Jurkat, Clone E6-1 (cell line): Measurements from ENCODE around the gene ADAMTSL1.
"Not testable (repeated sequence)": the region's sequence is repeated elsewhere in the genome, so short reads cannot be mapped to it uniquely, and the experiment has no call there.

Experiments used
- DNase-seq: peaks from one replicate; pipeline ENCODE4 v3.0.0-alpha.2; 2011; ENCODE audit warnings: low read depth, low spot score
- H3K4me3 ChIP-seq: 2 replicates; pipeline ENCODE4 v1.5.1; 2011; ENCODE audit warnings: mild to moderate bottlenecking, low read length, control low read depth, moderate library complexity

ADAMTSL1 gene

GRCh38 chr9:18922161-18922885, 448.4 kb downstream of the ADAMTSL1 start:
- no peak for DNase-seq
- H3K4me3 ChIP-seq = no peak overlapping the region

DNA sequence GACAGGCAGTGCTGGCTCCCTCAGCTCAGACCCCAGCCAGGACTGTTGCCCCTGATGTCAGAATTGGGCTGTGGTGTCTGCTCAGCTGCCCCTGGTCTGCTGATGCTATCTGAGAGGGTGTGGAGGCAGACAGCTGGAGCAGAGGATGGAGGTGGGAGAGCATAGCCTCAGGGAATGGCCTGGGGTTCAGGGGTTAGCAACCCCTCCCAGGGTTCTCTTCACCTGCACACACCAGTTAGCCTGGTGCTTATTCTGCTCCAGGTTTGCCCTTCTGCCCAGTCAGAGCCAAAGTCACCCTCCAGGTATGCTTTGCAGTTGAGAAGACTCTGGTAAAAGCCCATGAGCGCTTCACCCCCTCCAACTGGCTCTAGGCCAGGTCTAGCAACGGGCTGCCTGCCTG, 449.2 kb downstream of the ADAMTSL1 start:
- no peak for DNase-seq
- no peak overlapping the region for H3K4me3 ChIP-seq

GRCh38 chr9:18923671-18924430, 449.9 kb downstream of the ADAMTSL1 start:
- no peak overlapping the region for H3K4me3 ChIP-seq
- no peak for DNase-seq

- DNase-seq = no peak
- no peak overlapping the region for H3K4me3 ChIP-seq
Measured at GRCh38 chr9:18925880-18926279, 451.9 kb downstream of the ADAMTSL1 start.

DNA sequence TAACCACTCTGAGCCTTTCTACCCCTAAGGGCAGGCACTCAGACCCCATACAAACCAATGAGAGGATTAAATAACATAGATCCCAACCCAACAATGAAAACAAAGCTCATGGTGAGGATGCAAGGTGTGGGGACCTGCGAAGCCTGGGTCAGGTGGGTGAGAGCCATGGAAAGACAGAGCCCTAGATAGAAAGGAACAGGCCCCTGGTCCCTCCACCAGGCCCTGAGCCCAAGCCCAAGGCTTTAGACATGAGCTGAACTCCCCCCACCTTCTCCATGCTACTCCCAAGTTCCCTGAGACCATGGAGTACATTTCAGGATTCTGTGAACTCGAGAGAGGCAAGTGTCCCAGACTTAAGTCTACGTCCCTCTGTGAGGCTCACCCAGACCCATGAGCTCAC, 452.6 kb downstream of the ADAMTSL1 start:
- no peak for DNase-seq
- H3K4me3 ChIP-seq = no peak overlapping the region

- no peak for DNase-seq
- H3K4me3 ChIP-seq = no peak overlapping the region
Measured at GRCh38 chr9:18928711-18929110, 454.8 kb downstream of the ADAMTSL1 start.

DNA sequence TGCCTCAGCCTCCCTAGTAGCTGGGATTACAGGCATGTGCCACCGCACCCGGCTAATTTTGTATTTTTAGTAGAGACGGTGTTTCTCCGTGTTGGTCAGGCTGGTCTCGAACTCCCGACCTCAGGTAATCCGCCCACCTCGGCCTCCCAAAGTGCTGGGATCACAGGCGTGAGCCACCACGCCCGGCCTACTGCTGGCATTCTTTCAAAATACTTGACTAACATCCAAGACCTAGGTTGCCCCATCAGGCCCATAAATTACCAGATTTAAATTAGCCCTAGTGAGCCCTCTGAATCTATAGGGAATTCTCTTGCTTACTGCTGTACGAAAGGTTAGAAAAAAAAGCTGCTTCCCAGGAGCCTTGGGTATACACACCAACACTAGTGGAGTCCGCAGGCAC, 456.7 kb downstream of the ADAMTSL1 start:
- not testable (repeated sequence) for H3K4me3 ChIP-seq, DNase-seq

DNA sequence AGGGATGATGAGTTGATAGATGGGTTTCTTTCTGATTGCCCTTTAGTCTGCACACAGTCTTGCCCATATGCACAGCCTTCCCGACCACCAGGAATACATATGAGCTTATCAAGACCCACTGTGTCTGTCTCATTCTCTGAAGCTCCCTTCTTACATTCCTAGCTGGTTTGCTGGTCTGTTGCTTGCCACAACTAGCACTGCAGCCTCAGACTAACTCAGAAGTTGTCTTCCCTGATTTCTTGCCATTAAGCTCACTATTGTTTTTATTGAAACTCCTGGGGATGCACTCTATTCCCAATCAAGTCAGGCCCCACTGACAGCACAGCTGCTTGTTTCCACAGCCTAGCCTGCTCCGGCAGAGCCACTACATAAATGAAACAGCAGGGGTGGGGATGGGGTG, 461.6 kb downstream of the ADAMTSL1 start:
- no peak for DNase-seq

GRCh38 chr9:18936094-18936871, 462.3 kb downstream of the ADAMTSL1 start:
- no peak for DNase-seq
- H3K4me3 ChIP-seq = no peak overlapping the region

More for the DNA sequence above, 461.6 kb downstream of the ADAMTSL1 start:
- H3K4me3 ChIP-seq = no peak overlapping the region

DNA sequence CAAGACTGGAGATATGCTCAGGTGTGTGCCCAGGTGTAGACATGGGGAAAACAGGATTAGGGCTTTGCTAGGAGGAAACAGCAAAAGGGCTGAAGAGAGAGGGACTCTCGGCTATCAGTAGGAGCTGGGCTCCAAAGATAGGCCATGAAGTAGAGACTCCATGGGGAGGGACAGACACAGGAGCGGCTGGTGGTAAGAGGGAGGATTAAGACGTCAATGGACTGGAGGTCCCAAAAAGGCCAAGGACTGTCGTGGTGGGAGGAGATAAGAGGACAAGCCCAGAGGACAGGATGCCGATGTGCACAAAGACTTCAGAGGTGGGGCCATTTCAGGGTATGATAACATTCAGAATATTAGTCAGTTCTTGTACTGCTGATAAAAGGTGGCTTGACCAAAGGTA, 466.0 kb downstream of the ADAMTSL1 start:
- DNase-seq = no peak
- H3K4me3 ChIP-seq = no peak overlapping the region

DNA sequence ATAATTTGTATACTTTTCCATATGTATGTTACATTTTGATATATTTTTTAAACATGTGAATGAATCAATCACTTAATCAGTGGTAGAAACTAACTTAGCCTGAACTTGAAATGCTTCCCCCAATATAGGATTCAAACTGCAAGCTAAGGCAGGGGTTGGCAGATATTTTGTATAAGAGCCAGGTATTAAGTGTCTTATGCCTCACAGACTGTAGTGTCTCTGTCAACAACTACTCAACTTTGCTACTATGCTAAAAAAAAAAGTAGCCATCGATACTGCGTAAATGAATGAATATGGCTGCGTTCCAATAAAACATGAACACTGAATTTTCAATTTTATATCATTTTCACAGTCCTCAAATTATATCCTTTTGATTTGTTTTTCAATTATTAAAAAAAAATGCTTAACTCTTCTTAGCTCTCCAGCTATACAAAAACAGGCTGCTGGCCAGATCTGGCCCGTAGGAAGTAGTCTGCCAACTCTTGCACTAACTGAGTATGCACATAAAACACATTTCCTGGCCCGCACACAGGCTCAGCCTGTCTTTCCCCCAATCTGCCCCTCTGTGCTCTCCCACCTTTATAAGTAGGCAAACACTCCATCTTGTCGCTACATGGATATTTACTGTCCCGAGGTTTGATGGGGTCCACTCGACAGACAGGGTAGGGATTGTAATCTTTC, 467.2 kb downstream of the ADAMTSL1 start:
- DNase-seq = no peak
- no peak overlapping the region for H3K4me3 ChIP-seq

- no peak for DNase-seq
- no peak overlapping the region for H3K4me3 ChIP-seq
Measured at GRCh38 chr9:18942801-18943200, 468.8 kb downstream of the ADAMTSL1 start.

GRCh38 chr9:18947892-18948339, 474.0 kb downstream of the ADAMTSL1 start:
- DNase-seq = no peak
- H3K4me3 ChIP-seq = no peak overlapping the region

GRCh38 chr9:18951936-18952335, 478.0 kb downstream of the ADAMTSL1 start:
- H3K4me3 ChIP-seq = no peak overlapping the region
- DNase-seq = no peak

DNA sequence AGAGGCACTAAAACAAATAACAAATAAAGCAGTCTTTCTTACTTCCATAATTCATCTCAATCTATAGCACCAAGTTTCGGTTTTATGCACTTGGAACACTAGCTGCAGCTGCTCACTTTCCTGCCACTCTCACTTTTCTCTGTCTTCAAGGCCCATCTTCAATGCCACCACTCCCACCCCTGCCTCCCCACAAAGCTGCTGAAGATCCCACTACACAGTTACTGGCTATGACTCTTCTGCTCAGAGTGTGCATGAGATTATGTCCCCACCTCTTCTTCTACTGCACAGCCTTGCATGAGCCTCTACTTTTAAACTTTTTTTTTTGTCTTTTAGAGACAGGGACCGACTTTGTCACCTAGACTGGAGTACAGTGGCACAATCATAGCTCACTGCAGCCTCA, 481.7 kb downstream of the ADAMTSL1 start:
- DNase-seq = peak; percentile 80
- no peak overlapping the region for H3K4me3 ChIP-seq
